ENCODE measurements around the gene BCL11B. TPM values are rescaled to one million over a fixed set of nuclear protein-coding genes. Genes with fewer than 3 reads are reported as not detected.

The BCL11B gene
- total RNA-seq, 1 donor from 2014 or later, result 0.85 TPM

DNA sequence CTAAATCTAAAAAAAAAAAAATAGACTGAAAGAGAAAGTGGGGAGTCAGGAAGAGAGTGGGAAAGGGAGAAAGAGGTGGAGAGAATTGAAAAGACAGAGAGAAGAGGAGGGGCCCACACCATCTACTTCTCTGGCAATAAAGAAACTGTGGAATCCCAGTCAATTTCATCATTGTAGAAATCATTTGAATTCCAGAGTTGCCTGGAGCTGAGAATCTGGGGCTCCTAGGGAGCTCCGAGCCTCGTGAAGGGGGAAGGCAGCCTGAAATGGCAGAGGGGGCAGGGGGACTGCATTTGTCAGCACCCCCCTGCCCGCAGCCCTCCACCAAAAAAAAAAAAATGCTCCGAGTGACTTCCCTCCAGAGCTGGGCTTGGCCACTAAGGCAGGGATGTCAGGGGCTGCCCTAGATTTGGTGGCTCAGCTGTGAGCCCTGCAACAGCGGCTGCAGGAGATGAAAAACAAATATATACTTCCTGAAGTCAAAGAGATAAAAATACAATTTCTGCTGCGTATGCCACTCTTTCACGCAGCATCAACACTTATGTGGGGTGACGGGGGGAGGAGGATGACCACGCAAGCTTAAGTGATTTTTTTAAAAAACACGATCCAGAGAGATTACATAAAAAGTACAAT, 80.5 kb downstream of the BCL11B start:
- no peaks in the 10 kb centered on the region for H3K9me3 ChIP-seq
- intact Hi-C loops (cut with DNase I), result loop anchor here (2.0 kb wide), 1 partner anchor 155 kb away; no protein-coding TSS in a partner anchor
- no peak for DNase-seq (ENCODE audit: low spot score in 2 of 2)
- peaks cover 6 to 7% of the 10 kb centered on the region in 2 donors for H3K4me1 ChIP-seq
- no peaks in the 10 kb centered on the region for H3K36me3 ChIP-seq
- peak overlapping the region; percentile 43 to 51 for H3K4me3 ChIP-seq
- TF ChIP-seq, protein P1, sequence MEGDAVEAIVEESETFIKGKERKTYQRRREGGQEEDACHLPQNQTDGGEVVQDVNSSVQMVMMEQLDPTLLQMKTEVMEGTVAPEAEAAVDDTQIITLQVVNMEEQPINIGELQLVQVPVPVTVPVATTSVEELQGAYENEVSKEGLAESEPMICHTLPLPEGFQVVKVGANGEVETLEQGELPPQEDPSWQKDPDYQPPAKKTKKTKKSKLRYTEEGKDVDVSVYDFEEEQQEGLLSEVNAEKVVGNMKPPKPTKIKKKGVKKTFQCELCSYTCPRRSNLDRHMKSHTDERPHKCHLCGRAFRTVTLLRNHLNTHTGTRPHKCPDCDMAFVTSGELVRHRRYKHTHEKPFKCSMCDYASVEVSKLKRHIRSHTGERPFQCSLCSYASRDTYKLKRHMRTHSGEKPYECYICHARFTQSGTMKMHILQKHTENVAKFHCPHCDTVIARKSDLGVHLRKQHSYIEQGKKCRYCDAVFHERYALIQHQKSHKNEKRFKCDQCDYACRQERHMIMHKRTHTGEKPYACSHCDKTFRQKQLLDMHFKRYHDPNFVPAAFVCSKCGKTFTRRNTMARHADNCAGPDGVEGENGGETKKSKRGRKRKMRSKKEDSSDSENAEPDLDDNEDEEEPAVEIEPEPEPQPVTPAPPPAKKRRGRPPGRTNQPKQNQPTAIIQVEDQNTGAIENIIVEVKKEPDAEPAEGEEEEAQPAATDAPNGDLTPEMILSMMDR (IDR thresholded peaks at IDR 0.05), result no peak
- no peaks in the 10 kb centered on the region for H3K27me3 ChIP-seq
- H3K27ac ChIP-seq, result peak overlapping the region in 1 of 2 donors; percentile 51

DNA sequence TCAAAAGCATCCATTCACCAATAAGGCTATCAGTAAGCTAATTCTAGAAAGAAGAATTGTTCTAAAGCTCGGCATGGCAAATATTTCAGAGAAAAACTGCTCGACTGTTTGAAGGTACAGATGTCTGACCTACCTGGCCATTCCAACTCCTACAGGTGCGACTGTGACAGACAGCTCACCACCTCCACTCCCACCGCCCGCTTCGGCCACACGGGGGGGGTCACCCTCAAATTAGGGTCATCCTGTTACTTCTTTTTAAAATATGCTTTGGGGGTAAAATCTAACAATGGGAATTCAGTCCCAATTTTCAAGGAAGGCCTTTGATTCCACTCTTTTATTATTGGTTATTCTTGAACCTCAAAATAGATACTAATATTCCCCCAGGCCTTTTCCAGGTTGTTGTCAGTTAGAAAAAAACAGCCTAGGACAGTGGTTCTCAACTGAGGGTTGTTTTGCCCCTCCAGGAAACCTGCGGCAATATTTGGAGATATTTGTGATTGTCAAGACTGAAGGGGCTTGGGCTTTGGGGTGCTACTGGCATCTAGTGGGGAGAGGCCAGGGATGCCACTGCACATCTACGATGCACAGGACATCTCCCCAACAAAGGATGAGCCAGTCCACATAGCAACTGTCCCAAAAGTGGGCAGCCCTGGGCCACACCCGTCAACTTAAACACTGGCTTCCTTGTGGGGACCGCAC, 81.2 kb downstream of the BCL11B start:
- no peaks in the 10 kb centered on the region for H3K27me3 ChIP-seq
- H3K4me1 ChIP-seq, result peaks cover 6 to 7% of the 10 kb centered on the region in 2 donors
- no peaks in the 10 kb centered on the region for H3K9me3 ChIP-seq
- H3K4me3 ChIP-seq, result no peak overlapping the region
- H3K27ac ChIP-seq, result no peak overlapping the region
- no peak for DNase-seq (ENCODE audit: low spot score in 2 of 2)
- TF ChIP-seq, protein P1 (IDR thresholded peaks at IDR 0.05), result no peak
- H3K36me3 ChIP-seq, result no peaks in the 10 kb centered on the region
- intact Hi-C loops (cut with DNase I), result no loop called here

DNA sequence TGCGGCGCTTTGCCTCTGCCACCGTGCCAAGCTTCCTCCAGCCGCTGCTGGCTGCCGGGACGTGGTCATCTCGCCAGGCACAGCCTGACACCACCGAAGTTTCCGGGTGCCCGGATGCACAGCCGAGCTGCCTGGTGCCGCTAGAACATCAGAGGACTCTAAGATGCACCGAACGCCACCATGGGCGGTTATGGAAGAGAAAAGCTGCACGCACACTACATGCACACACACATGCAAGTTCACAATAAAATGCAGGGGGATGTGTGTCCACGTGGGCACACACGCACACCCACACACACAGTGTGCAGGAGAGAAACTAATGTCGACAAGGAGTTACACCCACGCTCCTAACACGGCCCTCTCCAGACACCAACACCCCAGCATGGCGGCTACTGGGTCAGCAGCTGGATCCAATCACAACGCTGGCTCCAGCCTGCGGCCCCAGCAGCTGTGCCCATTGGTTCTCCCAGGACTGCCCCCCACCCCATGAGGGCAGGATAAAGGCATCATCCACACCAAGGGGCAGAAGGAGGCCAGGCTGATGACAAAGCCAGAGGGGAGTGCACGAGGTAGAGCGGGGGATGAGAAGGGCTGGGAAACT, 82.7 kb downstream of the BCL11B start:
- H3K4me1 ChIP-seq, result peaks cover 6 to 7% of the 10 kb centered on the region in 2 donors
- no peak overlapping the region for H3K4me3 ChIP-seq
- H3K9me3 ChIP-seq, result no peaks in the 10 kb centered on the region
- intact Hi-C loops (cut with DNase I), result no loop called here
- TF ChIP-seq, protein P1 (IDR thresholded peaks at IDR 0.05), result no peak
- H3K27me3 ChIP-seq, result no peaks in the 10 kb centered on the region
- H3K36me3 ChIP-seq, result no peaks in the 10 kb centered on the region
- H3K27ac ChIP-seq, result no peak overlapping the region
- no peak for DNase-seq (ENCODE audit: low spot score in 2 of 2)

DNA sequence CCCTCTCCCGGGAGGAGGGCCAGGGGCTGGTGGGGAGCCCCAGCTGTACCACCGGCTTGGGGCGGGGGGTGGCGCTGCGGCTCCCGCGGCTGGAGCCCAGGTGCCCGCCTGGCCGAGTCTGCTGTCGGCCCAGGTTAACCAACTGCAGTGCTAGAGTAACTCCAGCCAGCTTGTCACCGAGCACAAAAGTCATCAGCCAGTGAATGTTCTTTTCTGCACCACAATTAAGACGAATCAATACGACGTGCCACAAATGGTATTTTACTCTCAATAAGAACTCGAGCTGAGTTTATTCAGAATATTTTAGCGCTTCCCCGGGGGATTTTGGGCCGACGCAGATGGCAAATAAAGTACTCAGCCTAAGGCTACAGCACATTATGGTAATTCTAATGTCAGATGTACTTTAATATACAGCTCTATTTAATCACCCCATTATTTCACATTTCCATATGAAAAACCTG, 83.2 kb downstream of the BCL11B start:
- no peak overlapping the region for H3K4me3 ChIP-seq
- TF ChIP-seq, protein P1 (IDR thresholded peaks at IDR 0.05), result no peak
- intact Hi-C loops (cut with DNase I), result no loop called here
- H3K27ac ChIP-seq, result no peak overlapping the region
- no peaks in the 10 kb centered on the region for H3K9me3 ChIP-seq
- H3K4me1 ChIP-seq, result peaks cover 6 to 7% of the 10 kb centered on the region in 2 donors
- H3K27me3 ChIP-seq, result no peaks in the 10 kb centered on the region
- DNase-seq (ENCODE audit: low spot score in 2 of 2), result no peak
- no peaks in the 10 kb centered on the region for H3K36me3 ChIP-seq

DNA sequence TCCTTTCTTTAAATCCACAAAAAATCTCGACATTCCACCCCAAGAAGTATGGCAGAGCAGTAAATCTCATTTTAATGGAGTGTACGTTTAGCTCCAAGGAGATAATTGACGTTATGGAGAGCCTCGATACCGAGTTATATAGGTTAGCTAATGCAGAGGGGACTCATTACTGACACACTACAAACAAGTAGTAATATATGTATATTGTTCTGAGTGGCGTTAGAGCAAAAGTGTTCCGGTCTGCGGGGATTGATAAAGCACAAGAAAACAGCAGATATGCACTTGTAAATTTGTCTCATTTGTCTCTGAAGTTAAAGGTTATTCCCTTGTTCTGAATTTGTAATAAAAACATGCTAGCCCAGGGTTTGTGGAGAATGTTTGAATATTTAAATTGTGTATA, 84.1 kb downstream of the BCL11B start:
- no peaks in the 10 kb centered on the region for H3K27me3 ChIP-seq
- H3K4me1 ChIP-seq, result peaks cover 6 to 7% of the 10 kb centered on the region in 2 donors
- TF ChIP-seq, protein P1 (IDR thresholded peaks at IDR 0.05), result no peak
- H3K36me3 ChIP-seq, result no peaks in the 10 kb centered on the region
- no peaks in the 10 kb centered on the region for H3K9me3 ChIP-seq
- intact Hi-C loops (cut with DNase I), result no loop called here
- no peak for DNase-seq (ENCODE audit: low spot score in 2 of 2)
- no peak overlapping the region for H3K27ac ChIP-seq
- no peak overlapping the region for H3K4me3 ChIP-seq
